Naive B cell (primary cell): ENCODE measurements around the gene GPR33. TPM values are rescaled to one million over a fixed set of nuclear protein-coding genes. Genes with fewer than 3 reads are reported as not detected.
"Not testable (repeated sequence)": the region's sequence is repeated elsewhere in the genome, so short reads cannot be mapped to it uniquely, and the experiment has no call there.

ENCODE experiments used
- ATAC-seq, 2 donors: fragments of 150-1000 bp; cut with Tn5 transposase; 2 replicates each; pipeline ENCODE4 v1.10.0; 2021; ENCODE audit warnings: low read depth in 2 of 2, mild to moderate bottlenecking in 2 of 2, moderate library complexity in 2 of 2
- DNase-seq: peaks from one replicate; pipeline ENCODE4 v3.0.0; 2022
- H3K27ac Mint-ChIP-seq, 6 donors: one replicate each; pipeline ENCODE4 v1.8.0; 2020 to 2022; ENCODE audit warnings: mild to moderate bottlenecking in 6 of 6, mixed read lengths in 6 of 6, moderate library complexity in 5 of 6, inconsistent platforms in 2 of 6
- H3K27me3 Mint-ChIP-seq, 3 donors: one replicate each; pipeline ENCODE4 v1.8.0; 2021 to 2022; ENCODE audit warnings: mixed read lengths in 3 of 3, mild to moderate bottlenecking in 1 of 3
- H3K36me3 Mint-ChIP-seq, 2 donors: one replicate each; pipeline ENCODE4 v1.8.0; 2020 to 2022; ENCODE audit warnings: mixed read lengths in 2 of 2, inconsistent platforms in 1 of 2, mild to moderate bottlenecking in 1 of 2
- H3K4me1 Mint-ChIP-seq, 3 donors: one replicate each; pipeline ENCODE4 v1.8.0; 2020 to 2022; ENCODE audit warnings: mixed read lengths in 3 of 3, inconsistent platforms in 1 of 3, mild to moderate bottlenecking in 1 of 3, moderate library complexity in 1 of 3
- H3K4me3 Mint-ChIP-seq, 8 donors: one replicate each; pipeline ENCODE4 v1.8.0; 2020 to 2022; ENCODE audit warnings: mild to moderate bottlenecking in 8 of 8, mixed read lengths in 8 of 8, moderate library complexity in 8 of 8, inconsistent platforms in 2 of 8
- H3K9me3 Mint-ChIP-seq, 7 donors: one replicate each; pipeline ENCODE4 v1.8.0; 2020 to 2022; ENCODE audit warnings: mixed read lengths in 7 of 7, mild to moderate bottlenecking in 5 of 7, inconsistent platforms in 2 of 7, moderate library complexity in 1 of 7
- polyA plus RNA-seq, 6 donors: library from polyadenylated mRNA; unstranded; fragments of 300-500 nt; fragmentation: Illumina TruSeq; gene quantifications; one replicate each; pipeline ENCODE4 v1.2.3, GENCODE V29; 2021; ENCODE audit warnings: low read depth in 6 of 6

Gene GPR33
- polyA plus RNA-seq, 6 donors from 2014 or later, result not detected

GRCh38 chr14:31449971-31450610, 37.7 kb downstream of the GPR33 start:
- H3K27me3 Mint-ChIP-seq, result no peaks in the 10 kb centered on the region
- ATAC-seq (peak in 1 of 2 donors; percentile 45), DNase-seq (no peak)
- peaks cover 18 to 21% of the 10 kb centered on the region in 2 donors for H3K36me3 Mint-ChIP-seq
- no peaks in the 10 kb centered on the region for H3K9me3 Mint-ChIP-seq
- no peak overlapping the region for H3K4me3 Mint-ChIP-seq
- H3K4me1 Mint-ChIP-seq, result peaks cover 0 to 3% (median 0%) of the 10 kb centered on the region in 3 donors
- no peak overlapping the region for H3K27ac Mint-ChIP-seq

- Mint-ChIP-seq H3K27ac (no peak overlapping the region), H3K36me3 (peaks cover 20 to 21% of the 10 kb centered on the region in 2 donors)
These were observed 38.7 kb downstream of the GPR33 start for GRCh38 chr14:31449136-31449535.

GRCh38 chr14:31445703-31446102, 42.1 kb downstream of the GPR33 start:
- Mint-ChIP-seq H3K36me3 (peaks cover 14 to 15% of the 10 kb centered on the region in 2 donors), H3K4me3 (no peak overlapping the region), H3K27ac (peak overlapping the region in 1 of 6 donors; percentile 24), H3K4me1 (no peaks in the 10 kb centered on the region), H3K9me3 (peaks cover 0 to 6% (median 0%) of the 10 kb centered on the region in 7 donors), H3K27me3 (no peaks in the 10 kb centered on the region)
- ATAC-seq, result no peak
- no peak for DNase-seq

More at GRCh38 chr14:31449136-31449535, 38.7 kb downstream of the GPR33 start:
- Mint-ChIP-seq H3K4me1 (no peaks in the 10 kb centered on the region), H3K9me3 (peaks cover 0 to 2% (median 0%) of the 10 kb centered on the region in 7 donors), H3K4me3 (no peak overlapping the region), H3K27me3 (no peaks in the 10 kb centered on the region)
- no peak for DNase-seq
- ATAC-seq, result no peak

GRCh38 chr14:31442284-31442683, 45.6 kb downstream of the GPR33 start:
- H3K36me3 Mint-ChIP-seq, result peaks cover 7 to 17% of the 10 kb centered on the region in 2 donors
- H3K4me3 Mint-ChIP-seq, result no peak overlapping the region
- no peak overlapping the region for H3K27ac Mint-ChIP-seq
- no peak for DNase-seq
- no peaks in the 10 kb centered on the region for H3K27me3 Mint-ChIP-seq
- peaks cover 0 to 6% (median 0%) of the 10 kb centered on the region in 7 donors for H3K9me3 Mint-ChIP-seq
- peaks cover 0 to 1% (median 0%) of the 10 kb centered on the region in 3 donors for H3K4me1 Mint-ChIP-seq
- ATAC-seq, result no peak

GRCh38 chr14:31441273-31442111, 46.3 kb downstream of the GPR33 start:
- Mint-ChIP-seq H3K27ac (peak overlapping the region in 1 of 6 donors; percentile 24), H3K9me3 (peaks cover 0 to 6% (median 0%) of the 10 kb centered on the region in 7 donors), H3K4me1 (peaks cover under 1 to 1% (median under 1%) of the 10 kb centered on the region in 3 donors), H3K36me3 (peaks cover 7 to 17% of the 10 kb centered on the region in 2 donors), H3K4me3 (no peak overlapping the region), H3K27me3 (no peaks in the 10 kb centered on the region)
- ATAC-seq (no peak), DNase-seq (no peak)

GRCh38 chr14:31440280-31440679, 47.6 kb downstream of the GPR33 start:
- H3K4me1 Mint-ChIP-seq, result peaks cover 12 to 13% (median 12%) of the 10 kb centered on the region in 3 donors
- H3K27me3 Mint-ChIP-seq, result no peaks in the 10 kb centered on the region
- ATAC-seq, result no peak
- no peak for DNase-seq
- H3K9me3 Mint-ChIP-seq, result peaks cover 0 to 6% (median 0%) of the 10 kb centered on the region in 7 donors
- no peak overlapping the region for H3K4me3 Mint-ChIP-seq
- H3K36me3 Mint-ChIP-seq, result peaks cover 0 to 12% of the 10 kb centered on the region in 2 donors
- no peak overlapping the region for H3K27ac Mint-ChIP-seq

GRCh38 chr14:31439561-31439960, 48.3 kb downstream of the GPR33 start:
- H3K4me1 Mint-ChIP-seq, result peaks cover 13 to 14% (median 14%) of the 10 kb centered on the region in 3 donors
- H3K36me3 Mint-ChIP-seq, result peaks cover 0 to 12% of the 10 kb centered on the region in 2 donors
- no peak overlapping the region for H3K4me3 Mint-ChIP-seq
- no peak for DNase-seq
- H3K27me3 Mint-ChIP-seq, result no peaks in the 10 kb centered on the region
- no peak overlapping the region for H3K27ac Mint-ChIP-seq
- peaks cover 0 to 6% (median 0%) of the 10 kb centered on the region in 7 donors for H3K9me3 Mint-ChIP-seq
- ATAC-seq, result no peak

GRCh38 chr14:31437045-31437691, 50.7 kb downstream of the GPR33 start:
- ATAC-seq, H3K4me3 Mint-ChIP-seq: not testable (repeated sequence)

GRCh38 chr14:31435276-31435675, 52.6 kb downstream of the GPR33 start:
- H3K27me3 Mint-ChIP-seq, result no peaks in the 10 kb centered on the region
- ATAC-seq, result no peak
- DNase-seq, result no peak
- H3K4me3 Mint-ChIP-seq, result no peak overlapping the region
- H3K9me3 Mint-ChIP-seq, result peaks cover 0 to 8% (median 5%) of the 10 kb centered on the region in 7 donors
- H3K27ac Mint-ChIP-seq, result no peak overlapping the region
- peaks cover 8 to 14% of the 10 kb centered on the region in 2 donors for H3K36me3 Mint-ChIP-seq
- H3K4me1 Mint-ChIP-seq, result peaks cover 13 to 14% (median 14%) of the 10 kb centered on the region in 3 donors

More at GRCh38 chr14:31437045-31437691, 50.7 kb downstream of the GPR33 start:
- not testable (repeated sequence) for H3K27me3 Mint-ChIP-seq, H3K9me3 Mint-ChIP-seq, H3K27ac Mint-ChIP-seq, DNase-seq
- H3K36me3 Mint-ChIP-seq, result peaks cover 5 to 10% of the 10 kb centered on the region in 2 donors
- H3K4me1 Mint-ChIP-seq, result peaks cover 13 to 14% (median 14%) of the 10 kb centered on the region in 3 donors

Other genes starting within 250 kb of the GPR33 start
- gene HEATR5A, start 67.5 kb downstream of the GPR33 start, polyA plus RNA-seq, result 10 to 100 TPM in 3 of 6 donors, 1 to 10 TPM in 3; 6.3 to 16.2 (median 10.1) TPM
- gene DTD2, start 30.5 kb downstream of the GPR33 start, polyA plus RNA-seq, result 10 to 100 TPM; 12.5 to 26.0 (median 17.8) TPM
- 1 to 10 TPM; 5.9 to 9.2 (median 8.6) TPM for gene NUBPL, start 73.4 kb upstream of the GPR33 start, polyA plus RNA-seq